ENCODE measurements around the gene RGS10. TPM values are rescaled to one million over a fixed set of nuclear protein-coding genes. Genes with fewer than 3 reads are reported as not detected.
A peak's percentile ranks its signal among the peaks of the same experiment; 100 is the strongest.
"Not testable (repeated sequence)": the region's sequence is repeated elsewhere in the genome, so short reads cannot be mapped to it uniquely, and the experiment has no call there.

RGS10 gene
- total RNA-seq, 1 experiment from 2014 or later, result 7.2 TPM

- H3K36me3 ChIP-seq (replicated peaks; ENCODE audit: control insufficient read depth, insufficient read depth, low read length), result no peaks in the 10 kb centered on the region
These were observed 73.8 kb downstream of the RGS10 start for GRCh38 chr10:119468542-119469324.

DNA sequence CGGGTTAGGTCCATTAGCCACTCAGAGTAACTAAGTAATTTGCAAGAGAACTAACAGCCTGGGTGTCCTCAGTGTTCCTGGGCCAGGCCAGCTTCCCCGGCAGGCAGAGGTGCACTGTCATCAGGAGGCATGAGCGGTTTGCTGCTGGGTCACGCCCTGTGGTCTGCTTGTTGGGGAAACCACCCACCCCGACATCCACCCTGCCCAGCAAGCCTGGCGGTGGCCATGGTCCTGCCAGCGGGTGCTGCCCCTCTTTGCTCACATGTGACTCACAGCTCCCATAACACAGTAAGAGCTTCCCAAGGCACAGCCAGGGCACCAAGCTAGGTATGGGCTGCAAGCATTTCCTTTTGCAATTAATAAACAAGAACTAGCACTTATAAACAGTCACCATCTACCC, 75.9 kb downstream of the RGS10 start:
- DNase-seq, result peak; percentile 49
- peaks cover 4% of the 10 kb centered on the region; the same call in 1 of the 2 replicates for H3K27me3 ChIP-seq (ENCODE audit: control insufficient read depth, insufficient read depth, low read length)
- H3K4me3 ChIP-seq (ENCODE audit: insufficient read depth, low read depth, low read length), result no peak overlapping the region
- no peaks in the 10 kb centered on the region for H3K36me3 ChIP-seq (replicated peaks; ENCODE audit: control insufficient read depth, insufficient read depth, low read length)

More at GRCh38 chr10:119468542-119469324, 73.8 kb downstream of the RGS10 start:
- peak; percentile 51 for DNase-seq
- H3K27me3 ChIP-seq (ENCODE audit: control insufficient read depth, insufficient read depth, low read length), result peaks cover 5% of the 10 kb centered on the region; the same call in 1 of the 2 replicates
- no peak overlapping the region for H3K4me3 ChIP-seq (ENCODE audit: insufficient read depth, low read depth, low read length)

- DNase-seq, result peak; percentile 31
- H3K36me3 ChIP-seq (replicated peaks; ENCODE audit: control insufficient read depth, insufficient read depth, low read length), result no peaks in the 10 kb centered on the region
- H3K27me3 ChIP-seq (ENCODE audit: control insufficient read depth, insufficient read depth, low read length), result peaks cover 4% of the 10 kb centered on the region; the same call in 1 of the 2 replicates
- H3K4me3 ChIP-seq (ENCODE audit: insufficient read depth, low read depth, low read length), result no peak overlapping the region
These were observed 76.4 kb downstream of the RGS10 start for GRCh38 chr10:119466076-119466475.

GRCh38 chr10:119465085-119465484, 77.4 kb downstream of the RGS10 start:
- Histone ChIP-seq H3K36me3 (replicated peaks; ENCODE audit: control insufficient read depth, insufficient read depth, low read length) (no peaks in the 10 kb centered on the region), H3K4me3 (ENCODE audit: insufficient read depth, low read depth, low read length) (no peak overlapping the region), H3K27me3 (ENCODE audit: control insufficient read depth, insufficient read depth, low read length) (peaks cover 4% of the 10 kb centered on the region; the same call in 1 of the 2 replicates)
- DNase-seq, result no peak

DNA sequence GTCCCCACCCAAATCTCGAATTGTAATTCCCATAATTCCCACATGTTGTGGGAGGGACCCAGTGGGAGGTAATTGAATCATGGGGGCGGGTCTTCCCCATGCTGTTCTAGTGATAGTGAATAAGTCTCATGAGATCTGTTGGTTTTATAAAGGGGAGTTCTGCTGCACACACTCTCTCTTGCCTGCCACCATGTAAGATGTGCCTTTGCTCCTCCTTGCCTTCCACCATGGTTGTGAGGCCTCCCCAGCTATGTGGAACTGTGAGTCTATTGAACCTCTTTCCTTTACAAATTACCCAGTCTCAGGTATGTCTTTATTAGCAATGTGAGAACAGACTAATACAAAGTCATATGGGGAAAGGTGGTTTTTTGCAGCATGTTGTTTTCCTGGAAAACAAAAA, 79.3 kb downstream of the RGS10 start:
- DNase-seq; H3K4me3 ChIP-seq (ENCODE audit: insufficient read depth, low read depth, low read length); H3K36me3 ChIP-seq (replicated peaks; ENCODE audit: control insufficient read depth, insufficient read depth, low read length); H3K27me3 ChIP-seq (ENCODE audit: control insufficient read depth, insufficient read depth, low read length): not testable (repeated sequence)

GRCh38 chr10:119462773-119463172, 79.7 kb downstream of the RGS10 start:
- DNase-seq, result no peak
- no peaks in the 10 kb centered on the region for H3K36me3 ChIP-seq (replicated peaks; ENCODE audit: control insufficient read depth, insufficient read depth, low read length)
- H3K4me3 ChIP-seq (ENCODE audit: insufficient read depth, low read depth, low read length), result no peak overlapping the region
- H3K27me3 ChIP-seq (ENCODE audit: control insufficient read depth, insufficient read depth, low read length), result peaks cover 2% of the 10 kb centered on the region; the same call in 1 of the 2 replicates

DNA sequence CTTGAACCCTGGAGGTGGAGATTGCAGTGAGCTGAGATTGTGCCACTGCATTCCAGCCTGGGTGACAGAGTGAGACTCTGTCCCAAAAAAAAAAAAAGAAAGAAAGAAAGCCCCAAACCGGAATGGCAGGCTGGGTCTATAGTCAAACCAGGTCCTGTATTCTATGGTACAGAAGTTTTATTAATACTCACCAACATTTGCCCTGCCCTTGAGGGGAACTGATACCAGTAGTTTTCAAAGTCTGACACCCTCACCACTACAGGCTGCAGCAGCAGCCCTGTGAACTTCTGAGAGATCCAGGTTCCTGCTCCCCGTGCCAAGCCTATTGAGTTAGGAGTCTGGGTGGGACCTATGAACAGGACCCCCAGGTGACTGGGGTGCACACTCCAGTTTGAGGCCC, 80.6 kb downstream of the RGS10 start:
- peaks cover 2% of the 10 kb centered on the region; the same call in 1 of the 2 replicates for H3K27me3 ChIP-seq (ENCODE audit: control insufficient read depth, insufficient read depth, low read length)

GRCh38 chr10:119461380-119461779, 81.1 kb downstream of the RGS10 start:
- no peak overlapping the region for H3K4me3 ChIP-seq (ENCODE audit: insufficient read depth, low read depth, low read length)
- no peaks in the 10 kb centered on the region for H3K36me3 ChIP-seq (replicated peaks; ENCODE audit: control insufficient read depth, insufficient read depth, low read length)
- peaks cover 2% of the 10 kb centered on the region; the same call in 1 of the 2 replicates for H3K27me3 ChIP-seq (ENCODE audit: control insufficient read depth, insufficient read depth, low read length)
- no peak for DNase-seq

More for the DNA sequence above, 80.6 kb downstream of the RGS10 start:
- Histone ChIP-seq H3K4me3 (ENCODE audit: insufficient read depth, low read depth, low read length) (no peak overlapping the region), H3K36me3 (replicated peaks; ENCODE audit: control insufficient read depth, insufficient read depth, low read length) (no peaks in the 10 kb centered on the region)
- no peak for DNase-seq

- no peak overlapping the region for H3K4me3 ChIP-seq (ENCODE audit: insufficient read depth, low read depth, low read length)
- DNase-seq, result peak; percentile 30
- H3K36me3 ChIP-seq (replicated peaks; ENCODE audit: control insufficient read depth, insufficient read depth, low read length), result no peaks in the 10 kb centered on the region
- peaks cover 2% of the 10 kb centered on the region; the same call in 1 of the 2 replicates for H3K27me3 ChIP-seq (ENCODE audit: control insufficient read depth, insufficient read depth, low read length)
These were observed 81.9 kb downstream of the RGS10 start for GRCh38 chr10:119460369-119461195.

DNA sequence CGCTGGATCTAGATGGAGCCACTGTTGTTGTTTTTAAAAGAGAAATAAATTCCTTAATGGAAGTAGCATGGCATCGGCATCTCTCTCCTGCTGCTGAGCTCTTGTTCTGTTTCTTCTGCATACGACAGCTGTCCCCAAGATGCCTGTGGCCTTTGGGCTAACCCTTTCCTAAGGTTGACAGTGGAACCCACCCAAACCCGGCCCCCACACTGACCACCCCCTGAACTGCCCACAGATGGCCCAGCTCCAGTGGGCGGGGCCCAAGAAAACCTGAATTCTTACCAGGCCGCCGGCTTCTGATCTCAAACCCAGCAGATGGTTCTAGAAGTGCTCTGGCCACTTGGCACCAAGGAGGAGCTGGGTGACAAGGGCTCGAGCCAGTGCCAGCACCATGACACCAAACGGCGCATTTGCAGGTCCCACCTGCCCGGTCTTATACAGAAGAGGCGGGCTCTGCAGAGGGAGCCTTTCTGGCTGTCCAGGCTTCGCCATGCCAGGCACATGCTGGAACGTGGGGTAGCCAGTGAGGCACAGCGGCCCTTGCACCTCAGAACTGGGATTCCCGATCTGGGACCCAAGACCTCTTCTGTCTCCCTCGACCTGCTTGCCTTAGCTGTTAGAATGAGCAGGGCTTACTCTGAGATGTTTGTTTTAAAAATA, 82.7 kb downstream of the RGS10 start:
- H3K27me3 ChIP-seq (ENCODE audit: control insufficient read depth, insufficient read depth, low read length), result no peaks in the 10 kb centered on the region
- H3K36me3 ChIP-seq (replicated peaks; ENCODE audit: control insufficient read depth, insufficient read depth, low read length), result no peaks in the 10 kb centered on the region
- no peak overlapping the region for H3K4me3 ChIP-seq (ENCODE audit: insufficient read depth, low read depth, low read length)
- DNase-seq, result no peak

GRCh38 chr10:119457966-119458766, 84.4 kb downstream of the RGS10 start:
- no peaks in the 10 kb centered on the region for H3K27me3 ChIP-seq (ENCODE audit: control insufficient read depth, insufficient read depth, low read length)

GRCh38 chr10:119456435-119456810, 86.1 kb downstream of the RGS10 start:
- peak; percentile 43 for DNase-seq
- H3K36me3 ChIP-seq (replicated peaks; ENCODE audit: control insufficient read depth, insufficient read depth, low read length), result no peaks in the 10 kb centered on the region

More at GRCh38 chr10:119457966-119458766, 84.4 kb downstream of the RGS10 start:
- Histone ChIP-seq H3K36me3 (replicated peaks; ENCODE audit: control insufficient read depth, insufficient read depth, low read length) (no peaks in the 10 kb centered on the region), H3K4me3 (ENCODE audit: insufficient read depth, low read depth, low read length) (no peak overlapping the region)
- DNase-seq, result peak; percentile 79

DNA sequence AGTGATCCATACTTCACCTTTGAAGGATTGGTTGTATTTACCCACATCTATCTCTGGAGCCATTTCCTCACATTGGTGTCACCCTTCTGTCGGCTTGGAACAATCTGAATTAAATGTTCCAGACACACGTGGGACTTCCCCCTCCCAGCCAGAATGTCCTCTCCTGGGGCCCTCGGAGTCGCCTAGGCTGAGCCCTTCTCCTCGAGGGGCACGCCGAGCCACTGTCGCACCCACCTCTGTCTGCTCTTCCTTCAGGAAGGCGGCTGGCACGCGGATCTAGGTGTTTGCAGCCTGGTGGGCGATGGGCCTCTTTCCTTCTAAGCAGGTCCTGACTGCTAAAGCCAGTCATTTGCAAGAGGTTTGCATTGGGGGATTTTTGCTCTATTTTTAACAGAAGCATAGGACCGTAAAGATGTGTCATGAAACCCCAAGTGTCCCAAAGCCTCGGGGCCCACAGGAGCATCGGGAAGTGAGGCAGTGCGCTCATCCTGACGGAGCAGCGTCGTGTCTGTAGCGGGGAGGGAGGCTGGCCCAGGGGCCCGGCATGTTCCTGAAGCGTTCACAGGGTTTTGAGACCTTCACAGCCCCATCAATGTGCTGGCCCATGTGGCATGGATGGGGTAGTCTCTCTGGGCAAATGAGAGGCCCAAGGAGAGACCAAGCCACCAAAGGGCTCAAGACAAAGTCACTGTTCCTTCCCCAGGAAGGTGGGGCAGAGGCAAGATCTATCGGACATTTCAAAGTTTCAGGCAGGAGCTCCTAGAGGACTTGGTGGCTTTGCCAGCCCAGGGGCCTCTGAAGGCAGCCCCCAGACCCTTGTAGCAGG, 86.7 kb downstream of the RGS10 start:
- Histone ChIP-seq H3K36me3 (replicated peaks; ENCODE audit: control insufficient read depth, insufficient read depth, low read length) (no peaks in the 10 kb centered on the region), H3K4me3 (ENCODE audit: insufficient read depth, low read depth, low read length) (no peak overlapping the region), H3K27me3 (ENCODE audit: control insufficient read depth, insufficient read depth, low read length) (no peaks in the 10 kb centered on the region)
- DNase-seq, result peak; percentile 51

More at GRCh38 chr10:119456435-119456810, 86.1 kb downstream of the RGS10 start:
- H3K27me3 ChIP-seq (ENCODE audit: control insufficient read depth, insufficient read depth, low read length), result no peaks in the 10 kb centered on the region
- no peak overlapping the region for H3K4me3 ChIP-seq (ENCODE audit: insufficient read depth, low read depth, low read length)
